ENCODE results near the gene OSBPL5.
A peak's percentile ranks its signal among the peaks of the same experiment; 100 is the strongest.
"Not testable (repeated sequence)": the region's sequence is repeated elsewhere in the genome, so short reads cannot be mapped to it uniquely, and the experiment has no call there.

OSBPL5 gene

DNA sequence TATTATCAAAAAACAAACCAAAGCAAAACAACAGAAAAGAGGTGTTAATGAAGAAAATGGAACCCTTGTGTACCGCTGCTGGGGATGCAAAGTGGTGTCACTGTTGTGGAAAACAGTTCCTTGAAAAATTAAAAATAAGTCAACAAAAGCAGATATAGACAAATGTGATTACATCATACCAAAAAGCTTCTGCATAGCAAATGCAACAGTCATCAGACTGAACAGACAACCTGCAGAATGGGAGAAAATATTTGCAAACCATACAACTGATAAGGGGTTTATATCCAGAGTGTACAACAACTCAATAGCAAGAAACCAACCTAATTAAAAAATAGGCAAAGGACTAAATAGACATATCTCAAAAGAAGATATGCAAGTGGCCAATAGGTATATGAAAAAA, 85.0 kb downstream of the OSBPL5 start:
- DNase-seq: no peak

DNA sequence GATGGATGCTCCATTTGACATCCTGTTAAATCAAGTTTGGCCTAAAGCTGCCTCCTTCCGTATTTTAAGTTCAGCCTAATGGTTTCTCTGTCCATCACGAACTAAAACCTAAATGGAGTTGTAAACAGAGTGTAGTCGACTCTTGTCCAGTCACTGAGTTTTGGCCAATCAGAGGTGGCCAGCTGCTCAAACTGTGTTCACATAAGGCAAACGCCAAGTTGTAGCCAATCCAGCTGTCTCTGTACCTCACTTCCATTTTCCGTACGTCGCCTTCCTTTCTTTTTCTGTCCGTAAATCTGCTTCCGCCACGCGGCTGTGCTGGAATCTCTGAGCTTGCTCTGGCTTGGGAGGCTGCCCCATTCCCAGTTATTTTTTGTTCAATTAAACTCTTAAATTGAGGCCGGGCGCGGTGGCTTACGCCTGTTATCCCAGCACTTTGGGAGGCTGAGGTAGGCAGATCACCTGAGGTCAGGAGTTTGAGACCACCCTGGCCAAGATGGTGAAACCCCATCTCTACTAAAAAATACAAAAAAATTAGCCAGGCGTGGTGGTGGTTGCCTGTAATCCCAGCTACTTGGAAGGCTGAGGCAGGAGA, 87.2 kb downstream of the OSBPL5 start:
- DNase-seq: no peak

DNA sequence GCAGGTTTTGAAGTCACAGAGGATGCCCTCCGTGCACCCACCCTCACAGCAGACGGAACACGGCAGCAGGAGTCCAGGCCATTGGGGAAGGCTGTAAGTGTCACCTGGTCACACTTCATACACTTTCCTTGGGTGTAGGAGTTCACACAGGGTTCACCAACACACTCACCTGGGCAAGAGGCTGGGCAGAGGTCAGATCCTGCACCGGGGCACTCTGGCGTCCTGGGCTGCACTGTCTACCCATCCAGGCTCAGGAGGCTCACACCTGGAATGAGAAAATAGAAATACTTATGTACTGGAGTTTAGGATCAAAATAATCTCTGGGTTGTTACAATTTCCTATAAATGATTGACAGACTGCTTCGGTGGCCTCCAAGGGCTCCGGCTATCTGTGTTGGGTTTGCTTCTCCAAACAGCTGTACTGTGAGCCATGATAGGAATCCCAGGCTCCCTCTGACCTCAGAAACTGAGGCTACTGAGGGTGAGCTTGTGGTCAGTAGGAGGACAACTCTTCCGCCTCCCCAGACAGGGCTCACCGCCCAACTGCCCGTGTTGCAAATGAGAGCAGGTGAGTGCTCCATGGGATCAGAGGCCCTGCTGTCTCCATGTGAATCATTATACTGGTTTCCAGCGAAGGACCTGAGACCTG, 87.8 kb downstream of the OSBPL5 start:
- no peak for DNase-seq

DNA sequence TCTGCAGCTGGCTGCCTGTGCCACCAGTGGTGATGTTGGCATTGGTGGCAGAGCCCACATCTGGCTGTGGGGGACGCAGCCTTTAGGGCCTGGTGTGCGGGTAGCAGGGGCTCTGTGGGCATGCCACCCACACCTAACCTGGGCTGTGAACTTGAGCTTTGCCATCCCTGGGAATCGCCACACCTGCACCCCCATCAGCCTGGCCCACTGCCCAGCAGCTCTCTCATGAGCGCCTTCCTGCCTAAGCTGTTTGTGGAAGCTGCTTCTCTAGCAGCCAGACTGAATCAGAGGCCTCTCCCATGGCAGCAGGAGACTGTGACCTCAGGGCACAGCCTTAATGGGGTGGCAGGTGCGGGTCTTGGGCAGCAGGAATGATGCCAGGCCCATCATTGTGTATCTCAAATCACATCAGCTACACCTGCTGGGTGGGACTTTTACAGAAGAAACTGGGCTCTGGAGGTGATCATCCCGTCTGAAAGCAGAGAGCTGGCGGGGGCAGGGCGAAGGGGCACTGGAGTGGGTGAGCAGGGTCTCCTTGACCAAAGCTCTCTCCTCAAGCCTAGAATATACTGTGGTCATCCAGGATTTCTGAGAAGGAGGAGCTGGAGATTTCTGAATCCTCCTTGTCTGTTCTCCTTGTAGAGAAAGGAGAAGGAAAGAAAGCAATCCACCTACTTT, 90.1 kb downstream of the OSBPL5 start:
- no peak for DNase-seq

DNA sequence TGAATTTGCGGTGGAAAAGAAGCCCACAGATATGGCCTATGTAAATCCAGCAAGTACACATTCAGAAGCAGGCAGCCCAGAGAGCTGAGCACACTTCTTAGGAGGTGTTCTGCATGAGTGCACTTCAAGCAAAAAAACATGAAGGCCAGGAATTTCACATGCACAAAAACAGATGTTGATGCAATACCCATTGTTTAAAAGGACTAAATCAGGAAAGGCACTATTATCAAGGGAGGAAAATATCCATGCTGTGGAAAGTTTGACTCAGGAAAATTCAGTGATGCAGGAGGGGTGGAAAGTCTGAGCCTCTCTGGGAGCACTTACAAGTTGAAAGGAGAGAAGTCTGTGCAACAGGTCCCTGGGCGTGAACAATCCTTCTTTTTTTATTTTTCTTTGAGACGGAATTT, 92.1 kb downstream of the OSBPL5 start:
- no peak for DNase-seq

DNA sequence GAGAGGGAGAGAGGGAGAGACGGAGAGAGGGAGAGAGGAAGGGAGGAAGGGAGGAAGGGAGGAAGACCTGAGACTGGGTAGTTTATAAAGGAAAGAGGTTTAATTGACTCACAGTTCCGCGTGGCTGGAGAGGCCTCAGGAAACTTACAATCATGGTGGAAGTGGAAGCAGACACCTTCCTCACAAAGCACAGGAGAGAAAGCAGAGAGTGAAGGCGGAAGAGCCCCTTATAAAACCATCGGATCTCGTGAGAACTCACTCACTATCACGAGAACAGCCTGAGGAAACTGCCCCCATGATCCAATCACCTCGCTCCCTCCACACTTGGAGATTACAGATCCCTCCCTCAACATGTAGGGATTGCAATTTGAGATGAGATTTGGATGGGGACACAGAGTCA, 95.7 kb downstream of the OSBPL5 start:
- DNase-seq: no peak

DNA sequence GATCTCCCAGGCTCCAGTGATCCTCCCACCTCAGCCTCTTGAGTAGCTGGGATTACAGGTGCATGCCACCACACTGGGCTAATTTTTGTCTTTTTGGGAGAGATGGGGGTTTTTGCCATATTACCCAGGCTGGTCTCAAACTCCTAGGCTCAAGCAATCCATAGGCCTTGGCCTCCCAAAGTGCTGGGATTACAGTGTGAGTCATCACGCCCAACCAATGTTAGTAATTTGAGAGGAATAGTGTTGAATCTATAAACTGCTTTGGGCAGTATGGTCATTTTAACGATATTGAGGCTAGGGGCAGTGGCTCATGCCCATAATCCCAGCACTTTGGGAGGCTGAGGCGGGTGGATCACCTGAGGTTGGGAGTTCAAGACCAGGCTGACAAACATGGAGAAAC, 98.8 kb downstream of the OSBPL5 start:
- DNase-seq: not testable (repeated sequence)

DNA sequence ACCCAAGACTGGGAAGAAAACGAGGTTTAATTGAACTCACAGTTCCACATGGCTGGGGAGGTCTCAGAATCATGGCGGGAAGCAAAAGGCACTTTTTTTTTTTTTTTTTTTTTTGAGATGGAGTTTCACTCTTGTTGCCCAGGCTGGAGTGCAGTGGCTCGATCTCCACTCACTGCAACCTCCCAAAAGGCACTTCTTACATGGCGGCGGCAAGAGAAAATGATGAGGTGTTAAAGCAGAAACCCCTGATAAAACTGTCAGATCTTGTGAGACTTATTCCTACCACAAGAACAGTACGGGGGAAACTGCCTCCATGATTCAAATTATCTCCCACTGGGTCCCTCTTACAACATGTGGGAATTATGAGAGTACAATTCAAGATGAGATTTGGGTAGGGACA, 100.4 kb downstream of the OSBPL5 start:
- DNase-seq: not testable (repeated sequence)

DNA sequence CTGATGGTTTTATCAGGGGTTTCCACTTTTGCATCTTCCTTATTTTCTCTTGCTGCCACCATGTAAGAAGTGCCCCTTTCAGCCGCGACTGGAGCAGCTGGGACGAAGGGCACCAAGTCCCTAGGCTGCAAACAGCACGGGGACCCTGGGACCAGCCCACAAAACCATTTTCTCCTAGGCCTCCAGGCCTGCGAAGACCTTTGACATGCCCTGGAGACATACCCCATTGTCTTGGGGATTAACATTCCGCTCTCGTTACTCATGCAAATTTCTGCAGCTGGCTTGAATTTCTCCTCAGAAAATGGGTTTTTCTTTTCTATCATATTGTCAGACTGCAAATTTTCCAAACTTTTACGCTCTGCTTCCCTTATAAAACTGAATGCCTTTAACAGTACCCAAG, 101.2 kb downstream of the OSBPL5 start:
- DNase-seq: not testable (repeated sequence)

DNA sequence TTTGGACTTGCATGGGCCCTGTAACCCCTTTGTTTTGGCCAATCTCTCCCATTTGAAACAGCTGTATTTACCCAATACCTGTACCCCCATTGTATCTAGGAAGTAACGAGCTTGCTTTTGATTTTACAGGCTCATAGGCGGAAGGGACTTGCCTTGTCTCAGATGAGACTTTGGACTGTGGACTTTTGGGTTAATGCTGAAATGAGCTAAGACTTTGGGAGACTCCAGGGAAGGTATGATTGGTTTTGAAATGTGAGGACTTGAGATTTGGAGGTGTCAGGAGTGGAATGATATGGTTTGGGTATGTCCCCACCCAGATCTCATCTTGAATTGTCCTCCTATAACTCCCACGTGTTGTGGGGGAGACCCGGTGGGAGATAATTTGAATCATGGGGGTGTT, 101.7 kb downstream of the OSBPL5 start:
- not testable (repeated sequence) for DNase-seq

DNA sequence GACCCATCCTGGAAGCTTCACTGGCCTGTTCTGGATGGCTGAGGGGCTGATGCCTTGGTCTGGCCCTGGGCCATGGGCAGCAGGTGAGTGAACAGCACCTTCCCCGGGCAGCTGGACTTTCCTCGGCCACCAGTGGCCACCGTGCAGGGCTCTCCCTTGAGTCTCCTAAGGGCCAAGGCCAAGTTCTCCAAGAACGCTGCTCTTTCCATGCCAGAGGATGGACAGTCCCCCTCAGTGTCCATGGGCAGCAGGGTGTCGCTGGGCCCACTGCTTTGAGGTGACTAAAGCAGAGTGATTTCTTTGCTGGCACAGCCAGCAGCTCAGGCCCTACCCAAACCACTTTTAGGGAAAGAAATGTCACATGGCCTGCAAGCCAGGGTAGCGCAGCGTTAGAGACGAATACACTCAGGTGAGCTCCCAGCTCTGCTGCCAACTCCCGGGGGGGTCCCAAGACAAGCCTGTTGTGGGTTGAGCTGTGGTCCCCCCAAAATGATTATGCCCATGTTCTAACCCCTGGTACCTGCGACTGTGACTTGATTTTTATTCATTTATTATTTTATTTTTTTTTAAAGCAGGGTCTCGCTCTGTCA, 104.6 kb downstream of the OSBPL5 start:
- no peak for DNase-seq

DNA sequence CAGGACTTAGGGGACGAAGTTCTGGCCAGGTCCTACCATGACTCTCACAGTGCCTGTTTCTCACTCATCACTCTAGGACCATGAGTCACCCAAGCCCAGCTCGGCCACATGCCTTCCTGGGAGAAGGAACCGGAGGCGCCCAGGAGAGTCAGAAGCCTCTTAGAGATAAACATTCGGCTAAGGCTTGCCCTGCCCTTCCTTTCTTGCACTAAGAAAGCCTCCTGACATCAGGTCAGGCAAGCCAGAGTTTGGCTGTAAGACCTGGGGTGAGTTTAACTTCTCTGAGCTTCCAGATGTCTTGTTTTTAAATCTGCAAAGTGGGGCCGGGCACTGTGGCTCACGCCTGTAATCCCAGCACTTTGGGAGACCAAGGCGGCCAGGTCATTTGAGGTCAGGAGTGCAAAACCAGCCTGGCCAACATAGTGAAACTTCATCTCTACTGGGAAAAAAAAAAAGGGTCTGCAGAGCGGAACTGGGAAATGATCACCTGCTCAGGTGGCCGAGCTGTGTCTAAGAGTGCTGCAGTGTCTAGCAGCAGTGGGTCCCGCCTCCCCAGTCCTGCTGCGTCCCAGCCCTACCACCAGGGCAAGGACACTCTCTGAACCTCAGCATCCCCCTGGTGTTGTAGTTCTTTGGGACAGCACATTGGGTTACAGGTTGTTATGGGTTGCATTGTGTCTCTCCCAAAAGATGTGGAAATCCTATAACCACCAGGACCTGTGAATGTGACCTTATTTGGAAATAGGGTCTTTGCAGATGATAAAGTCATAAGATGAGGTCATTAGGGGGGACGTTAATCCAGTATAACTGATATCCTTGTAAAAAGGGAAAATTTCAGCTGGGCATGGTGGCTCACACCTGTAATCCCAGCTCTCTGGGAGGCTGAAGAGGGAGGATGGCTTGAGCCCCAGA, 106.1 kb downstream of the OSBPL5 start:
- DNase-seq: no peak

DNA sequence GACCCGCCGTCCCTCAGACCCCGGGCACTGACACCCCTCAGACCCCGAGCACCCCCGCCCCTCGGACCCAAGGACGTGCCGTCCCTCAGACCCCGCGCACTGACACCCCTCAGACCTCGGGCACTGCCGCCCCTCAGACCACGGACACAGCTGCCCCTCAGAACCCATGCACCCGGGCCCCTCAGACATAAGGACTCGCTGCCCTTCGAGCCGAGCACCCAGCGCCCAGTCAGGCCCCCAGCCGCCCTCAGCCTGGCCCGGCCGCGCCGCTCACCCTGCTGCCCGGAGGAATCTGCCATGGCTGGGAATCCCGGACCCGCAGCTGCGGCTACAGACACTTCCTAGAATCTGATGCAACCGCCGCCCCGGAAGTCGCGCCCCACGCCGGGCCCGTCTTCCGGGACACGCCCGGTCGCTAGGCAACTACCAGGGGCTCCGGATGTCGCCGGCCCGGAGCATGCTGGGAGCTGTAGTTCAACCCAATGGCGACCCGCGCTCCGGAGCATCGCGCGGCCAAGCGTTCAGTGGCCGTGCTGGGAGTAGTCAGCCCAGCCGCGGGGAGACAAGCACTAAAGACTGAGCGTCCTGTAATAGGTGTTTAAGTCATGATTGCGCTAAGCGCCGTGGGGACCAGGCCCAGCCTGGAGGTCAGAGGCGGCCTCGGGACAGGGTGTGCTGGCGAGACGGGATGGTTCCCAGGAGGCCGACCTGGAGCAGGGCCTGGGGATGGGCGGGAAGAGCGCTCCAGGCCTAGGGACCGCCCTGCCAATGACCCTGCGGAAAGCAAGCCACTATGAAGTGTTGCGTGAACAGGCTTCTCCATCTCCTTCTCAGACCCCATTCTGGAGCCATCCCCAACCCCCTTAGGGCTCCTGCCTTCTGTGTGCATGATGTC, 107.8 kb downstream of the OSBPL5 start, which contains the start of gene CARS1:
Gene CARS1, minus strand, starts transcription at position 355 of the 895 bp plus-strand sequence. Its CDS starts 56 bp downstream, at position 299.
- peak; percentile 88 for DNase-seq

DNA sequence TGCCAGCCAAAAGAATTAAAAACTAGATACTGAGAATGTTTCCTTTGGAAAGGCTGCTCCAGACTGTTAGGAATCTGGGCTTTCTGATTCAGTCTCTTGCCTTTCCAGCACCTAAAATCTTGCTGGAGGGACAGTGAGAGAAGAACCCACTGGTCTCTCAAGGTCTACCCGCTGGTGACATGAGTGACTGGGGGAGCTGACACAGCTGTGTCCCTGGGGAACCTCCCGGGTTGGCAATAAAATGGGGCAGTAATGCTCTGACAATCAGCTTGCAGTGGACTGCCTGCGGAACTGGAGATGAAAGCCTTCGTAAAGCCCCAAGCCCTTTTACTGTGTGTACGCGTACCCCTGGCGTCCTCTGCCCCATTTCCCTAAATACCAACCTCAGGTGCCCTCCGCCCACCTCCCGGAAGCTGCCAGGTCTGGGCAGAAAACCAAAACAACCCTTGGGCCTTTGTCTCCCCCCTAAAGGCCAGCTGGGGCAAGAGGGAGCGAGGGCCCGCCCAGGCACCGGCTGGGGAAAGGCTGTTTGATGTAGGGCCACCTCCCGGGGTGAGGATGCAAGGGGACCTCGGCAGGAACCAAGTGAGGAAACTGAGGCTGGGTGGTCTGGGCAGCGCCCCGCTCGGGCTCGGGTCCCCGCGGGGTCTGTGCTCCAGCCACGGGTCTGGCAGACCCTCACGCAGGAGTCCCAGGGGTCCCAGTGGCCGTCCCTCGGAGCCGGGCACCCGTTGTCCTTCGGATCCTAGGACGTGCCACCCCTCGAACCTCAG, 108.6 kb downstream of the OSBPL5 start:
- DNase-seq: no peak

DNA sequence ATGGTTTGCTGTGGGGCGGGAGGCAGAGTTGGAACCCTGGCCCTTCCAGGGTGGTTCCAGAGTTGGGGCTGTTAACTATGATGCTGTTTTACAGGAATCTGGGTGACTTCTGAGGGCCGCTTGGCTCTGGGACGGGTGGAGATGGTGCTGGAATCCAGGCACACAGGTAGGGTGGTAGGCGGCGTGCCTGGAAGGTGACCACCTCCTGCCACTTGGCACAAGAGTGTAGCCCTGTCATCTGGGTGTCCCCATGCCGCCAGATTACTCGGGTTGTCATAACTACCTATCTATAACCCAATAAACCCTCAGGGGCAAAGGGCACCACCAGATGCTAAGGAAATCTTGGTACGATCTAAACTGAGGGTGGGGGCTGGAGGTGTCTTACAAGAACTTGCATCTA, 109.2 kb downstream of the OSBPL5 start:
- no peak for DNase-seq

DNA sequence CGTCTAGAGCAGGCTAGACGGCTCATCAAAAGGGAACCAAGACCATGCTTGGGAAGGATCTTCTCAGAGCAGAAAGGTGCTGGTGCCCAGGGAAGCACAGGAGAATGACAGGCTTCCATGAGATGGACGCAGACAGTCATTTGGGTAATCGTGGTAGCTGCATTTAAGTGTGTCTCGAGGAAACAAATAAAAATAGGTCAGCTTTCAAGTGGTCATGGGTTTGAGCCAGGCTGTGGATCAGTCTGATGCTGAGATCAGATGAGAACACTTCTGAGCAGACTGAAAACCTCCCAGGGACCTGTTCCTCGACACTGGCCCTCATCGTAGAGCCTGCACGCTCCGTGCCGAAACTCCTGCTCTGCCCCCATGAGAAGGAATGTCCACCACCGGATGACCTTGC, 112.5 kb downstream of the OSBPL5 start:
- no peak for DNase-seq

DNA sequence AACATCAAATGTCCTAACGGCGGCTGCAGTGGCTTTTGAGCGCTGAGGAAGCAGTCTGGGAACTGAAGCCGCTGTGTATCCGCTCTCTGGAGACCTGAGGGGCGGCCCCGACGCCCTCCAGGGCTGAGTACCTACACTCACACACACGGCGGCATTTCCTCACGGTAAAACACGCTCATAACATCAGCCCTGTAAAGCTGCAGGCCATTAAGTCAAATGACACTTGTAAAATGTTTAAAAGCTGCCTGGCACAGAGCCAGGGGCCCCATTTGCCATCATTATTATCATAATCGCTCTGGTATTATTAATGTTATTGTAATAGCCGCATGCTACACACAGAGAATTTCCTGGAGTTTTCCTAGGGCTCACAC, 113.0 kb downstream of the OSBPL5 start:
- DNase-seq: peak; percentile 50

DNA sequence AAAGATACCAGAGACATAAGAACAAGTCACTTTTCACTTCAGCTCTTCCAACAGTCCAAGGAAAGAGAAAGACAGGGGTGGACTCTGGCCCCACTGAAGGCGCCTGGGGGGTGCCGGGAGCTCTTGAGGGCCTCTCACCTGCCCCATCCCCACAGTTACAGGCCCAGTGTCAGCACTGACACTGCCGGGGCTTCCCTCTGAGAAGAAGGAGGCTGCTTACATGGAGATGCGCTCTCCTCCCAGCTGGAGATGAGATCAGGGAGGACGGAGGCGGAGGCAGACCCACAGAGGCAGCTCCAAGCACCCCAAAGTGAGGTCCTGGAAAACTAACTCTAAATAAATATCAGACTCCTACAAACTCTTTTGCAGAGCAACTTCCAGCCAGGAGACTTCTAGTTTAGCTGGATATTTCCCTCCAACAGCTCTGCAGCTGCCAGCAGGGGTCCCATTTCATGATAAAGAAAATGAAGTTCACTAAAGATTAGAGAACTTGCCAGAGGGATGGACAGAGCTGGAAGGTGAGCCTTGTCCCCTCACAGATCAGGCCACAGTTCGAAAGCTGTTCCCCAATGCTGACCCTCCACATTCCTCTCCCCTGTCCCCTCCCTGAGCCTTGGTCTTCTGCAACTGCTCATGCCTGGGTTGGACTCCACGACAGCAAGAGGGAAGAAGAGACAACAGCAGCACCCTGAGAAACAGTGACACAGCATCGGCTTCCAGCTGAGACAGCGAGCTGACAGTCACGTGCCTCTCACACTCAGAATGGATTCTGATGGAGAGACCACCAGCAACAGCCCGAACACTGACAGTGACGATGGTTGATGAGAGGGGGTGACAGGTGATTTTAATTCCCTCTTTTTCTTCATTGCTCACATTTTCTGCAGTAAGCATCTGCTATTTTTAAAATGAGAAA, 113.7 kb downstream of the OSBPL5 start:
- no peak for DNase-seq

DNA sequence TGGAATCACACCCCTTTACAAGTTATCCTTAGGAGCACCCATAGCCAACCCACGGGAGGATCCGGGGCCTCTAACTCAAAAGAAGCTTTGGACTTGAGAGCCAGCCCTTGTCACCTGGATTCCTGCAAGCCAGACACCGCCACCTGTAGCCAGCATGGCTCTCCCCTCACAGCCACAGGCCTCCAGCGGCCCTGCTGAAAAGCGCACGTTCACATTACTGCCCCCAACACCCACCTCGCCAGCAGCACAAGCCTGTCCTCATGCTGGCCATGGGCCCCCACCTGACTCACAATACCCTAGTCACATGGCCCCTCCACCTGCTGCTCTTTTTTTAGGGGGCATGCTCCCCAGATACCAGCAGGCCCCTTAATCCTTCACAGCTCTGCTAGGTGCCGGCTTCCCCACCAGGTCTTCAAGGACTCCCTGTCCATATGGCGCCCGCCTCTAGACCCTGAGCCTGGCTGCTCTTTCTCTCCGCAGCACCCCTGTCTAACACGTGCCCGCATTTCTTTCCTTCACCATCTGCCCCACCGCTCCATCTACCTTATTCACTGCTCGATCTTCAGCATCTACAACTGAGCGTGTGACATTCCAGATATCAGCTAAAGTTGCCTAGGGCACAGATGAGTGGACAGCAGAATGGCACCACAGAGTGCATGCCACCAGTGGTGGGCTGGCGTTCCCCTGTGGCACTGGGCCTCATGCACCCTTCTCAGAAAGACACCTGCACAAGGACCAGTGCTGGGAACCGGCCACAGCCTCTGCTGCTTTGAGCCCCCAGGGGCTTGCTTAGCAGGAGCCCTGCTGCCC, 114.5 kb downstream of the OSBPL5 start:
- DNase-seq: no peak
